ENCODE data around the gene SND1. TPM values are rescaled to one million over a fixed set of nuclear protein-coding genes. Genes with fewer than 3 reads are reported as not detected.

Gene SND1
- total RNA-seq, 3 donors from 2014 or later = 83.5 to 131 (median 120) TPM

DNA sequence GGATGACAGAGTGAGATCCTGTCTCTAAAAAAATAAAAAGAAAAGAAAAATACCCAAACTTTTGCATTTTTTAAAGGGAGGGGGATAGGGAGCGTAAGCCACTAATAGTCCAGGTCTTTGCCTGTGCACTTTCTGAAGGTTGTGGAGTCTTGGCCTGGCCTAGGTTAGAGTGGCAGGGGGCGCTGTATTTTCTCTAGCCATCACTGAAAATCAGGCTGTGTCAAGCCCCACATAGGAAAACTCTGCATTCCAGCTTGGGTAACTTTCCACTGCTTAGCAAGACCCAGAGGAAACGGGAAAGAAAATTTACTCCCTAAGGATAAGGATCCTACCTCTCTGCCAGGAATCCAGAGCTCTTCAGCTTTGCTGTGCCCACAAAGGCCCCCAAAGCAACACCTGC is 23.5 kb upstream of the SND1 start:
- Histone ChIP-seq H3K4me1 (no peaks in the 10 kb centered on the region), H3K36me3 (no peaks in the 10 kb centered on the region), H3K27ac (no peak overlapping the region), H3K9me3 (no peaks in the 10 kb centered on the region), H3K27me3 (no peaks in the 10 kb centered on the region), H3K4me3 (no peak overlapping the region)
- TF ChIP-seq, protein P1, sequence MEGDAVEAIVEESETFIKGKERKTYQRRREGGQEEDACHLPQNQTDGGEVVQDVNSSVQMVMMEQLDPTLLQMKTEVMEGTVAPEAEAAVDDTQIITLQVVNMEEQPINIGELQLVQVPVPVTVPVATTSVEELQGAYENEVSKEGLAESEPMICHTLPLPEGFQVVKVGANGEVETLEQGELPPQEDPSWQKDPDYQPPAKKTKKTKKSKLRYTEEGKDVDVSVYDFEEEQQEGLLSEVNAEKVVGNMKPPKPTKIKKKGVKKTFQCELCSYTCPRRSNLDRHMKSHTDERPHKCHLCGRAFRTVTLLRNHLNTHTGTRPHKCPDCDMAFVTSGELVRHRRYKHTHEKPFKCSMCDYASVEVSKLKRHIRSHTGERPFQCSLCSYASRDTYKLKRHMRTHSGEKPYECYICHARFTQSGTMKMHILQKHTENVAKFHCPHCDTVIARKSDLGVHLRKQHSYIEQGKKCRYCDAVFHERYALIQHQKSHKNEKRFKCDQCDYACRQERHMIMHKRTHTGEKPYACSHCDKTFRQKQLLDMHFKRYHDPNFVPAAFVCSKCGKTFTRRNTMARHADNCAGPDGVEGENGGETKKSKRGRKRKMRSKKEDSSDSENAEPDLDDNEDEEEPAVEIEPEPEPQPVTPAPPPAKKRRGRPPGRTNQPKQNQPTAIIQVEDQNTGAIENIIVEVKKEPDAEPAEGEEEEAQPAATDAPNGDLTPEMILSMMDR (IDR thresholded peaks at IDR 0.05) = no peak
- TF ChIP-seq POLR2AphosphoS5 (IDR thresholded peaks at IDR 0.05) = no peak
- TF ChIP-seq POLR2A (IDR thresholded peaks at IDR 0.05) = no peak
- no peak for DNase-seq (ENCODE audit: low spot score in 2 of 2)
- intact Hi-C loops (cut with DNase I; ENCODE audit: low total_unique reads) = no loop called here

DNA sequence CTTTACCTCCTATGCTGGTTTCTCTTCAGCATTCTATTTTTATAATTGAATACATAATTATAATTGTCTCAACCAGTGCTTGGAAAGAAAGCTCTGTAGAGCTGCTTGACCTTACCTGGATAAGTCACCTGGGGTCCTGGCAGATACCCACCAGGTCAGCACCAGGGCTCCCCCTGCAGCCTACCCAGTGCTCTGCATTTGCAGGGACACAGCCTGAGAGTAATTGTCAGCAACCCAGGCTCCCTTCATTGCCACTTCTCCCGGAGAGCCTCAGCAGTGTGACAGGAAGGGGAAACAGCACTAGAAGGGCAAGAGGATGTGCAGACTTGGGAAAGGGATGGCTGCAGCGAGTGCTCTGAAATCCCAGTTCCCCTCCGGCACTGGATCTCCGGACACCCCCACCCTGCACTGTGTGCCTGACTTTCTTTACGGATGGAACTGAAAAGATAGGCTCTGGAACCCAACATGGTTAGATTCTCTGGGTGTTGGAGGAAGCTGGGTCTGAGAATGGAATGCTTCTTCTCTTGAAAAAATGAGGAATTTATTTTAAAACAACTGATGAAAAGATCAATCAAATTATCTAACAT is 22.6 kb upstream of the SND1 start:
- DNase-seq (ENCODE audit: low spot score in 2 of 2) = no peak

DNA sequence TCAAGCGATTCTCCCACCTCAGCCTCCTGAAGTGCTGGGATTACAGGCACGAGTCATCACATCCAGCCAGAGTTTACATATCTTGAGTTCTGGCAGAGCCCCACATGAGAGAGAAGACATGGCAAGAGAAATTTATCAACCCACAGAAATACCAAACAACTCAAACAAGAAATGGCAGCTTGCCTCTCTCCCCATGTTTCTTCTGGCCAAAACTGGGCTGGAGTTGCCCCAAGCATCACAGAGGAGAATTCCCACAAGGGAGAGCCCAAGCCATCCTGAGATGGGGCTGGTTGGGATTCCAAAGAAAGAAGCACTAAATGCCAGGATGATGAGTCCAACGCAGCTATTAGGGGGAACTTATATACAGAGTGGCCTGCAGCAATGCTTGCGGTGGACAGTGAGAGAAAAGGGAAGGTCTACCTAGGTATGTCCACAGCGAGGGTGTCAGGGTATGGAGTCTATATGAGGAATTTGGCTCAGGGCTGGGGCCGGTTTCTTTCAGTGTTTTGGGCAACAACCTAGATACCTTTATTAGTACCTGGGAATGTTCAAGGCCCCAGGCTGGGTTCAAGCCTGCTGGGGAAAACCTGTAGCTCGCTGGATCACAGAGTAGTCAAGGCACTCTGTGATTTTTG is 19.6 kb upstream of the SND1 start:
- Histone ChIP-seq H3K4me1 (no peaks in the 10 kb centered on the region), H3K36me3 (no peaks in the 10 kb centered on the region), H3K27ac (no peak overlapping the region), H3K9me3 (no peaks in the 10 kb centered on the region), H3K4me3 (no peak overlapping the region), H3K27me3 (no peaks in the 10 kb centered on the region)
- intact Hi-C loops (cut with DNase I; ENCODE audit: low total_unique reads) = no loop called here
- TF ChIP-seq POLR2AphosphoS5 (IDR thresholded peaks at IDR 0.05) = no peak
- DNase-seq (ENCODE audit: low spot score in 2 of 2) = no peak

More for the DNA sequence above, 22.6 kb upstream of the SND1 start:
- TF ChIP-seq POLR2AphosphoS5 (IDR thresholded peaks at IDR 0.05) = no peak
- TF ChIP-seq, protein P1 (IDR thresholded peaks at IDR 0.05) = no peak
- TF ChIP-seq POLR2A (IDR thresholded peaks at IDR 0.05) = no peak
- Histone ChIP-seq H3K27me3 (no peaks in the 10 kb centered on the region), H3K4me1 (no peaks in the 10 kb centered on the region), H3K27ac (no peak overlapping the region), H3K36me3 (no peaks in the 10 kb centered on the region), H3K4me3 (no peak overlapping the region), H3K9me3 (no peaks in the 10 kb centered on the region)
- intact Hi-C loops (cut with DNase I; ENCODE audit: low total_unique reads) = no loop called here

DNA sequence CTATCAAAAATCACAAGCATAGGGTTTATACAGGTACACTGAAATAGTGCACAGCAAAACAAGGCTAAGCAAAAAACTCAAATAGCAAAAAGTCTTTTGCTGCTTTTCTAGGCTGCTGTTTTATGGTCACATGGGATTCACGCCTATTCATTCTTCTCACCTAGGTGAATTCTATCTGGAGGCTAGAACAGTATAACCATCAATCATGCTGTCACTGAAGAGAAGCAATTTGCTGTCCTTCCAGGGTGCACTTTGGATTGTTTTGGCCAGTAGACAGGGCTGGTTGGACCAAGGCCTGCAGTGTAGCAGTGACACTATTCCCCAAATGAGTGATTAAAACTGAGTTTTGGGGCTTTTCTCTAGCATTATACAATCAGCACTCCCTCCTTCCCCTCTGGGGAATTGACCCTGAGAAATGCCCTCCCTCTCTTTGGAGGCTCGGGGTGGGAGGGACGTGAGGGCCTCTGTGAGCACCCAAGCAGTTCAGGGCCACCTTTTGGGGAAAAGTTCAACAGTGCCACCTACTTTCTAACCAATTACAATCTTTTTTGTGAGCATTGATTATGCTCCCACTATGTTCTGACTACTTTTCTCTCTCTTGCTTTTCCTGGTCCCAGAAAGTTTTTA is 16.2 kb upstream of the SND1 start:
- no peak for DNase-seq (ENCODE audit: low spot score in 2 of 2)
- intact Hi-C loops (cut with DNase I; ENCODE audit: low total_unique reads) = no loop called here
- no peaks in the 10 kb centered on the region for H3K36me3 ChIP-seq
- H3K4me3 ChIP-seq = no peak overlapping the region
- H3K9me3 ChIP-seq = no peaks in the 10 kb centered on the region
- TF ChIP-seq POLR2A (IDR thresholded peaks at IDR 0.05) (no peak), POLR2AphosphoS5 (IDR thresholded peaks at IDR 0.05) (no peak)
- TF ChIP-seq, protein P1 (IDR thresholded peaks at IDR 0.05) = no peak
- H3K27me3 ChIP-seq = no peaks in the 10 kb centered on the region
- no peaks in the 10 kb centered on the region for H3K4me1 ChIP-seq
- no peak overlapping the region for H3K27ac ChIP-seq

DNA sequence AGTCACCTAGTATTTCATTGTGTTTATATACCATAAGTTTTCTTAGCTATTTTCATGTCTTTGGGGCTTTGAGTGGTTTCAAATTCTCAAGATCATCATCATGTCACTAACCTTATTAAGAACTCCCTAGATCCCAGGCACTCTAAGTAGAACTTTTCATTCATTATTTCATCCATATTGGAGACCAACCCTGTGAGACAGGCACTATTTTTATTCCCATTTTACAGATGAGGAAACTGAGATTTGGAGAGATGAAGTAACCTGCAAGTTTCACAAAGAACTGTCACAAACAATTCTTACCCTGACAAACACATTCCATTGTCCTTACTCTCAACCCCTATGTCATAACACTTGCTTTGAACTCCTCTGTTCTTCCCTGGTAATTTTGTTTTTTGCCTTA is 13.8 kb upstream of the SND1 start:
- no peaks in the 10 kb centered on the region for H3K27me3 ChIP-seq
- H3K27ac ChIP-seq = no peak overlapping the region
- H3K9me3 ChIP-seq = no peaks in the 10 kb centered on the region
- no peaks in the 10 kb centered on the region for H3K36me3 ChIP-seq
- intact Hi-C loops (cut with DNase I; ENCODE audit: low total_unique reads) = loop anchor here (2.0 kb wide), 1 partner anchor 61 kb away; no protein-coding TSS in a partner anchor
- DNase-seq (ENCODE audit: low spot score in 2 of 2) = no peak
- no peak for TF ChIP-seq POLR2AphosphoS5 (IDR thresholded peaks at IDR 0.05)
- TF ChIP-seq, protein P1 (IDR thresholded peaks at IDR 0.05) = no peak
- no peak for TF ChIP-seq POLR2A (IDR thresholded peaks at IDR 0.05)
- H3K4me1 ChIP-seq = no peaks in the 10 kb centered on the region
- H3K4me3 ChIP-seq = no peak overlapping the region

All from breast epithelium (tissue), 4 donors.